CD4-positive, alpha-beta T cell treated with Interleukin-12 subunit alpha and Interleukin-12 subunit beta, for 1 hour (primary cell): ENCODE results near the gene FGF21.
"Not testable (repeated sequence)": the region's sequence is repeated elsewhere in the genome, so short reads cannot be mapped to it uniquely, and the experiment has no call there.

ENCODE experiments used
- DNase-seq: peaks from one replicate; pipeline ENCODE4 v3.0.0-alpha.2; 2020

Gene FGF21

GRCh38 chr19:48752496-48753365, 2.6 kb upstream of the FGF21 start, which contains the start of gene FUT1:
Gene FUT1 (minus strand): TSS chr19:48752641. CDS start chr19:48751281, 1,360 bp downstream.
- DNase-seq = peak; percentile 45

GRCh38 chr19:48755787-48756186, 463 bp downstream of the FGF21 start:
- DNase-seq = no peak

DNA sequence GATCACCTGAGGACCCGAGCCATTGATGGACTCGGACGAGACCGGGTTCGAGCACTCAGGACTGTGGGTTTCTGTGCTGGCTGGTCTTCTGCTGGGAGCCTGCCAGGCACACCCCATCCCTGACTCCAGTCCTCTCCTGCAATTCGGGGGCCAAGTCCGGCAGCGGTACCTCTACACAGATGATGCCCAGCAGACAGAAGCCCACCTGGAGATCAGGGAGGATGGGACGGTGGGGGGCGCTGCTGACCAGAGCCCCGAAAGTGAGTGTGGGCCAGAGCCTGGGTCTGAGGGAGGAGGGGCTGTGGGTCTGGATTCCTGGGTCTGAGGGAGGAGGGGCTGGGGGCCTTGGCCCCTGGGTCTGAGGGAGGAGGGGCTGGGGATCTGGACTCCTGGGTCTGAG, 888 bp downstream of the FGF21 start:
- no peak for DNase-seq

DNA sequence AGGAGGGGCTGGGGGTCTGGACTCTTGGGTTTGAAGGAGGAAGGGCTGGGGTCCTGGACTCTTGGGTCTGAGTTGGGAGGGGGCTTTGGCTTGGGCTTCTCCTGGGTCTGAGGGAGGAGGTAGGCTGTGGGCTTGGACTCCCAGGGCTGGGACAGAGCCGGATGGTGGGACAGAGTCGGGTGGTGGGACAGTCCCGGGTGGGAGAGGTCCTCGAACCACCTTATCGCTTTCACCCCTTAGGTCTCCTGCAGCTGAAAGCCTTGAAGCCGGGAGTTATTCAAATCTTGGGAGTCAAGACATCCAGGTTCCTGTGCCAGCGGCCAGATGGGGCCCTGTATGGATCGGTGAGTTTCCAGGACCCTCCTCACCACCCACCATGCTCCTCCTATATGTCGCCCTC, 1.4 kb downstream of the FGF21 start:
- no peak for DNase-seq

DNA sequence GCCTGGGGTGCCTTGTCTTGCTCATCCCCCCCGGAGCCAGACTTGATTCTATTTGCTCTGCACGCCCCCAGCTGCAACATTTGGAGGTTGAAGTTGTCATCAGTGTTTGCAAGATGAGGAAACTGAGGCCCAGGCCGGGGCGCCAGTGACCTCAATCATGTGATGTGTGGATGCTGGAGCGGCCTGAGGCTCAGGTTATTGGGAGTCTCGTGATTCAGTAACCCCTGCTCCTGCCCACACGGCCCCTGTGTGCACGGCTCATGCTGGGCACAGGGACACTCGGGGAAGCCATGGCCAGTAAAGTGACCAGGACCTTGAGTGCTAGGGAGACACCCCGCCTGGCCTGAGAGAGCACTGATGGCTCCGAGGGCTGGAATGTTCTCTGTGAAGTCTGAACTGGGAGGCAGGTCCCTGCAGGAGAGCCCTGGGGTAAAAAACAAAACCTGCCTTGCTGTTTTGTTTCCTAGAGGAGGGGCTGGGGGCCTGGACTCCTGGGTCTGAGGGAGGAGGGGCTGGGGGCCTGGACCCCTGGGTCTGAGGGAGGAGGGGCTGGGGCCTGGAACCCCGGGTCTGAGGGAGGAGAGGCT, 1.9 kb downstream of the FGF21 start:
- no peak for DNase-seq

GRCh38 chr19:48757741-48758144, 2.4 kb downstream of the FGF21 start:
- no peak for DNase-seq

DNA sequence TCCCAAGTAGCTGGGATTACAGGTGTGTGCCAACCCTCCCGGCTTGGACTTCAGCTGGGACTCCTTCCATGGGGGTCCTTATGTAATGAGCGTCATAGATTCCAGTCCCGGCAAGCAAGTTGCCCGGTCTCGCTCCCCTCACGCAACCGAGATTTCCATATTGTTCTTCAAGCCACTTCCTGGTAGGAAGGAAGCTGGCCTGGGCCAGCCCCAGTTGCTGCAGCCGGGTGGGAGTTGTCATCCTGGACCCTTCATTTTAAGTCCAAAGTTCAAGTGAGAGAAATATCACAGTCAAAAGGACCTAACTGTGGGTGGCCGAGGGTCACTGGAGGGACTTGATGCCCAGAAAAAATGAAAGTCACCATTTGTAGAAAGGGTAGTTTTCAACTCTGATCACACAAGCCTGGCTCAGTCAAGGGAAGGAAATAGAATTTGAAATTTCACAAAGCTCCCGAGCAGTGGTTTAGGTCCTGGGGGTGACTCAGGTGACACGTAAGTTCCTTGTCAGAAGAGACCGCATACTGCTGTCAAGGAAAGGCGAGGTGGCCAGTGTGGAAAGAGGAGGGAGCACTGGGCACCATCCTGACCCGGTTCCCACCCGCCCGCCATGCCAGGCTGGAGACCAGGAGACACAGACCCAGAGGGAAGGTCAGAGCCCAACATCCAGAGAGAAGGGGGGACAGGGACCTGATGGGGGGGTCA, 5.3 kb downstream of the FGF21 start:
- DNase-seq = no peak

- DNase-seq = not testable (repeated sequence)
These were observed 10.5 kb downstream of the FGF21 start for GRCh38 chr19:48765816-48766215.

GRCh38 chr19:48768171-48768753, 12.9 kb downstream of the FGF21 start:
- DNase-seq = not testable (repeated sequence)

DNA sequence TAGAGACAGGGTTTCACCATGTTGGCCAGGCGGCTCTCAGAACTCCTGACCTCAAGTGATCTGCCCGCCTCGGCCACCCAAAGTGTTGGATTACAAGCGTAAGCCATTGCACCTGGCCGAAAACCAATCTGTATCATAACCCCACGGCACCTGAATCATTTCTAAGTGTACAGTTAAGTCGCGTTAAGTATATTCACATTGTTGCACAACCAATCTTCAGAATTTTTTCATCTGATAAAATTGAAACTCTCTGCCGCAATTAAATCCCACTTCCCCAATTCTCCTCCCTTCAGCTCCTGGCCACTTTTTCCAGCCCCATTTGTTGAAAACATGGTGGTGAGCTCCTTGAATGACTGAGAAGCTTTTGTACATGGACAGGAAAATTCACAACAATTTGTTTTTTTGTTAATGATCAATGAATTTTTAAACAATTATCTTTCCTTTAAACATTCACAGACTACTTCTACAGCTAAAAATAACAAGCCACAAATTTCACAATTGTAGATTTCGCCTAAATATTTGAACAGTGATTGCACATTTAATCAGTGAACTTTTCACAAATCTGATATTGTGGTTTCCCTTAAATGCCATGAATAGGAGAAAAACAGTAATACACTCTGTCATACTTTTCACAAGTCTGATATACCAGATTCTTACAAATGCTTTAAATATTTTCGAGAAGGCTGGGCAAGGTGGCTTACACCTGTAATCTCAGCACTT, 13.8 kb downstream of the FGF21 start:
- no peak for DNase-seq

GRCh38 chr19:48770266-48770665, 14.9 kb downstream of the FGF21 start:
- DNase-seq = no peak

- DNase-seq = no peak
These were observed 15.6 kb downstream of the FGF21 start for GRCh38 chr19:48770734-48771472.

DNA sequence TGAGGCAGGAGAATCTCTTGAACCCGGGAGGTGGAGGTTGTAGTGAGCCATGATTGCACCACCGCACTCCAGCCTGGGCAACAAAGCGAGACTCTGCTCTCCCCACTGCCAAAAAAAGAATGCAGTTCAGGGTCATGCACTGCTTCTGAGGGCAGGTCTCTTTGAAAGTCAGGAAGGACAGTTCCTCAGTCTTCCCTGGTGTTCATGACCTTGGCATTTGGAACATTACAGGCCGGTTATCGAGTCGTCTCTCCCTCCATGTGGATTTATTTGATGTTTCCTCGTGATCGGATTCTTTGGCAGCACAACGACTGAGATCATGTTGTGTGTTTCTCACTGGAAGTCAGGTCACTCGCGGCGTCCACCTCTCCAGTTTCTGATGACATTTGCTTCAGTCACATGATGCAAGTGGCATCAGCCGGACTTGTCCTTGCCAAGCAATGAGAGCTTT, 17.2 kb downstream of the FGF21 start:
- DNase-seq = no peak

DNA sequence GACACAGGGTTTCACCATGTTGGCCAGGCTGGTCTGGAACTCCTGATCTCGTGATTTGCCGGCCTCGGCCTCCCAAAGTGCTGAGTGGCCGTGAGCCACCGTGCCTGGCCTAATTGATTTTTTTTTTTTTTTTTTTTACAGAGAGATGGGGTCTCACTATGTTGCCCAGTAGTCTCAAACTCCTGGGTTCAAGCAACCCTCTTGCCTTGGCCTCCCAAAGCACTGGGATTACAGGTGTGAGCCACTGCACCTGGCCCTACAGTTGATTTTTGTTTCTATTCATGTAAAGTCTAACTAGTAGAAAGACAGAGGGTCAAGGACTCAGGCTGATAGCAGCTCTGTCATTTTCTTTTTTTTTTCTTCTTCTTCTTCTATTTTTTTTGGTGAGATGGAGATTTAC, 21.8 kb downstream of the FGF21 start:
- no peak for DNase-seq

- DNase-seq = no peak
These were observed 22.4 kb downstream of the FGF21 start for GRCh38 chr19:48777720-48778119.

GRCh38 chr19:48779636-48780035, 24.3 kb downstream of the FGF21 start:
- DNase-seq = no peak

GRCh38 chr19:48780631-48781391, 25.5 kb downstream of the FGF21 start:
- no peak for DNase-seq

GRCh38 chr19:48784527-48784926, 29.2 kb downstream of the FGF21 start:
- no peak for DNase-seq

DNA sequence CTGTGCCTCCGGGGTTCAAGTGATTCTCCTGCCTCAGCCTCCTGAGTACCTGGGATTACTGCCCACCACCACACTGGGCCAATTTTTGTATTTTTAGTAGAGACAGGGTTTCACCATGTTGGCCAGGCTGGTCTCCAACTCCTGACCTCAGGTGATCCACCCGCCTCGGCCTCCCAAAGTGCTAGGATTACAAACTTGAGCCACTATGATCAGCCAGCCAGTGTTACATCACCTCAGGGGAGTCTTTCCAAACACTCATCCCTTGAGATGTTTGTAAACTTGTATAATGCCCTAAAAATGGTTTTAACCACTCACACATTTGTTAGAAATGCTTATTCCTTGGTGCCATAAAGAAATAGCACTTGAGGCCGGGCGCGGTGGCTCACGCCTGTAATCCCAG, 31.1 kb downstream of the FGF21 start:
- DNase-seq = not testable (repeated sequence)

- DNase-seq = not testable (repeated sequence)
These were observed 32.0 kb downstream of the FGF21 start for GRCh38 chr19:48787331-48787730.

- no peak for DNase-seq
These were observed 37.9 kb downstream of the FGF21 start for GRCh38 chr19:48793271-48793670.
